CD4-positive, alpha-beta T cell (primary cell): ENCODE data around the gene KCNJ5. TPM values are rescaled to one million over a fixed set of nuclear protein-coding genes. Genes with fewer than 3 reads are reported as not detected.

Experiments used
- ATAC-seq: fragments of 200-7000 bp; cut with Tn5 transposase; one replicate; pipeline ENCODE4 v1.10.0; 2022; ENCODE audit warnings: mild to moderate bottlenecking; ENCODE audit not compliant: poor library complexity
- CTCF ChIA-PET: fragments of 350-600 bp; sonication (Branson Sonifier 250); formaldehyde crosslinking; loops from one replicate; lab custom pipeline; 2021; ENCODE audit warnings: antibody characterized with exemption, inconsistent platforms; lab: Charles Lee
- POLR2A ChIA-PET: fragments of 350-600 bp; sonication (Branson Sonifier 250); formaldehyde crosslinking; loops from one replicate; lab custom pipeline; 2021; ENCODE audit warnings: antibody characterized with exemption, inconsistent platforms; lab: Charles Lee
- DNase-seq, 14 experiments: peaks; one replicate each; pipeline ENCODE4 v3.0.0-alpha.2; 2013 to 2020; ENCODE audit warnings: mixed read lengths in 2 of 14
- H3K27ac ChIP-seq, 2 donors: one replicate each; pipeline versions ENCODE4 v1.5.1 to v1.7.0; 2013; ENCODE audit warnings: low read length in 2 of 2, low read depth in 1 of 2, mild to moderate bottlenecking in 1 of 2
- H3K27me3 ChIP-seq, 2 experiments: 1 replicate in 1 of 2; 2 replicates in 1 of 2; pipeline versions ENCODE4 v1.6.1 to v1.7.0; 2013; ENCODE audit warnings: low read length in 2 of 2, control low read depth in 1 of 2, mild to moderate bottlenecking in 1 of 2, moderate library complexity in 1 of 2; ENCODE audit not compliant: insufficient read depth in 2 of 2, control insufficient read depth in 1 of 2
- H3K36me3 ChIP-seq: one replicate; pipeline ENCODE4 v1.6.1; 2013; ENCODE audit warnings: low read length, control low read depth; ENCODE audit not compliant: insufficient read depth
- H3K4me1 ChIP-seq: one replicate; pipeline ENCODE4 v1.6.1; 2013; ENCODE audit warnings: low read length, control low read depth; ENCODE audit not compliant: insufficient read depth
- H3K4me3 ChIP-seq: one replicate; pipeline ENCODE4 v1.5.1; 2013; ENCODE audit warnings: mild to moderate bottlenecking, low read length, moderate library complexity
- H3K9me3 ChIP-seq, 2 experiments: 1 replicate in 1 of 2; 2 replicates in 1 of 2; pipeline versions ENCODE4 v1.6.1 to v1.7.0; 2013; ENCODE audit warnings: low read length in 2 of 2, mild to moderate bottlenecking in 2 of 2, control low read depth in 1 of 2, moderate library complexity in 1 of 2; ENCODE audit not compliant: control insufficient read depth in 1 of 2, insufficient read depth in 1 of 2
- H3K27ac Mint-ChIP-seq: one replicate; pipeline ENCODE4 v1.8.0; 2020; ENCODE audit warnings: mixed read lengths
- H3K27me3 Mint-ChIP-seq: one replicate; pipeline ENCODE4 v1.8.0; 2021; ENCODE audit warnings: mixed read lengths
- H3K36me3 Mint-ChIP-seq: one replicate; pipeline ENCODE4 v1.8.0; 2021; ENCODE audit warnings: low read depth, mixed read lengths
- H3K4me1 Mint-ChIP-seq: one replicate; pipeline ENCODE4 v1.8.0; 2021; ENCODE audit warnings: low read depth, mixed read lengths
- H3K4me3 Mint-ChIP-seq: one replicate; pipeline ENCODE4 v1.8.0; 2020; ENCODE audit warnings: mild to moderate bottlenecking, mixed read lengths
- H3K9me3 Mint-ChIP-seq: one replicate; pipeline ENCODE4 v1.8.0; 2020; ENCODE audit warnings: mixed read lengths
- CTCF ChIP-seq: fragments of 200-600 bp; IDR thresholded peaks from one replicate; pipeline ENCODE4 v1.8.0; 2022; ENCODE audit warnings: antibody characterized with exemption, mild to moderate bottlenecking
- intact Hi-C, 2 experiments: fragments of 100-400 bp; cut with DNase I in 1 of 2; cut with micrococcal nuclease in 1 of 2; formaldehyde crosslinking; loops; one replicate each; pipeline versions ENCODE4 v1.15.1 to v1.9.0; 2023 to 2025; cut with DNase I, micrococcal nuclease
- total RNA-seq, 174 experiments: library from RNA in 2 of 174; stranded (reverse) in 2 of 174; gene quantifications; one replicate each; pipeline ENCODE4 v1.2.3 and lab custom pipeline; 2021 to 2026

KCNJ5 gene
- total RNA-seq, 2 experiments from 2014 or later: 0.05 TPM; not detected in 1

DNA sequence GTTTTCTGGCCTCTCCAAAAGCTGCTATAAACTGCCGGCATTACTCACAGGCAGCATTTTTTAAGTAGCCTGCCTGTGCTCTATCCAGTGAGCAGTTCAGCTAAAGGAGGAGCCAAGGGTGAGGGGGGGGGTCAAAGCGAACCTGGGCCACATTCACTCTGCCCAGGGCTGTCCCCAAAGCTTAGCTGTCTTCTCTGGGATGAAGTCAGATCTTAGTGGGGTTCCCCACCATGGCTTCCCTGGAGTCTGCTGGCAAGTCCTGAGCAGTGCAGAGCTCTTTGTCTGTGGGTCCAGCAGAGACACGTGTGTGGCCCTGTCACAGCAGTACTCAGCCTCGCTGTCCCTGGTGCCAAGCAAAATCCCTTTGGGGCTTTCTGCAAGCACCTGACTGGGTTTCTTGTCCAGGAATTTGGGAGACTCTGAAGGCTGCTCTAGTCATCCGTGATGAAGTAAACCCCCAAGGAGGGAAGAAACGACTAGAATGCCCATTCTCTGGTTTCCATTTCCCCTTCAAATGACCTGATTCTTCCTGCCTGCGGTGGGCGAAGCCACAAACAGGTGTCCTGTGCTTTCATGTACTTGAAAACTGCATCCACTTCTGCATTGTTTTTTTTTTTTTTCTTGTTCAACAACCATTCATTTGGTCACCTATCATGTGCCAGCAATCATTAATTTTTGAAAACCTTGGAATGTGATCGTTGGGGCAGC lies 2.6 kb downstream of the KCNJ5 start:
- Mint-ChIP-seq H3K27ac (no peak overlapping the region), H3K4me1 (peaks cover 4% of the 10 kb centered on the region), H3K36me3 (no peaks in the 10 kb centered on the region), H3K9me3 (no peaks in the 10 kb centered on the region), H3K27me3 (peaks cover 48% of the 10 kb centered on the region), H3K4me3 (no peak overlapping the region)
- peaks cover 18% of the 10 kb centered on the region for H3K4me1 ChIP-seq
- CTCF ChIA-PET: no interaction called here
- DNase-seq: no peak
- no peak for TF ChIP-seq CTCF
- no peaks in the 10 kb centered on the region for H3K36me3 ChIP-seq
- intact Hi-C loops: no loop called here
- POLR2A ChIA-PET: no interaction called here
- no peak overlapping the region for H3K4me3 ChIP-seq
- no peak overlapping the region for H3K27ac ChIP-seq
- no peak for ATAC-seq
- H3K9me3 ChIP-seq: peaks cover 0 to 15% of the 10 kb centered on the region in 2 experiments
- H3K27me3 ChIP-seq: peaks cover 27 to 40% of the 10 kb centered on the region in 2 experiments

DNA sequence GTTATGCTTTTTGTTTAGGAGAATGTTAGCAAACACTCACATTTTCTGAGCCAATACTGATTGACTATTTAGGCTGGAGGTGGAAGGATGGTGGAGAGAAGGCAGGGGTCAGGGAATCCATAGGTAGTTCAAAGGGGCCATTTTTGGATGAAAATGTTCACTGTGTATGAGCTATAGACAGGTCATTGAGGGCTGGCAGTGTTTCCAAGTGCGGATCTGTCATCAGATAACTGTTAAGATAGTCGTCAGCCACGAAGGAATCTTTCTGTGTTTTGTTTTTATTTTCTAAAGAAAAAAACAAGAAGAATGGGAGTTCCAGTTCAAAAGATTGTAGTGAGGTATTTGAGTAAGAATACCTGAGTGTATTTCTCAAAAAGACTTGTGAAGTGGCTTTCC lies 3.1 kb downstream of the KCNJ5 start:
- Mint-ChIP-seq H3K27ac (no peak overlapping the region), H3K36me3 (no peaks in the 10 kb centered on the region), H3K9me3 (no peaks in the 10 kb centered on the region), H3K27me3 (peaks cover 44% of the 10 kb centered on the region), H3K4me1 (peaks cover 4% of the 10 kb centered on the region), H3K4me3 (no peak overlapping the region)
- H3K27me3 ChIP-seq: peaks cover 24 to 35% of the 10 kb centered on the region in 2 experiments
- CTCF ChIA-PET: no interaction called here
- ATAC-seq (no peak), DNase-seq (no peak)
- H3K36me3 ChIP-seq: no peaks in the 10 kb centered on the region
- no peak for TF ChIP-seq CTCF
- intact Hi-C loops: no loop called here
- H3K27ac ChIP-seq: no peak overlapping the region
- H3K4me3 ChIP-seq: no peak overlapping the region
- peaks cover 0 to 15% of the 10 kb centered on the region in 2 experiments for H3K9me3 ChIP-seq
- H3K4me1 ChIP-seq: peaks cover 18% of the 10 kb centered on the region
- POLR2A ChIA-PET: no interaction called here

DNA sequence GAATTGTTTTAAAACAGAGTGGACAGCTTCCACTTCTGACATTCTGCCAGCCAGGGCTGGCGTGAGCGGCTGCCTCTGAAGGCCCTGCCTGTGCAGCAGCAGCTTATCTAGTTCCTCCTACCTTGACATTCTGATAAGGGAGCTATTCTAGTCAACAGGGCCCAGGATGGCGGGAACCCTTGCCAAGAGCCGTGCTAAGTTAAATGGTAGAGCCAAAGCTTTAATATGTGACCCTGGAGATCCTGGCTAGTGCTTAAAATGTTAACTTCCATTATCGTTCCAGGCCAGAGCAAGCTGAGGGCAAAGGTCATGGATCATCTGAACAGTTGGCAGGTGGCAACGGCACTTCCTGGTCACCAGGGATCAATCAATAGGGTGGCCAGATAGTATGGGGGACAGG lies 3.5 kb downstream of the KCNJ5 start:
- ATAC-seq: no peak
- H3K27me3 Mint-ChIP-seq: peaks cover 40% of the 10 kb centered on the region
- CTCF ChIA-PET: interaction anchor here (1.3 kb wide), 1 partner anchor 12 kb away, joined by 3 read pairs; no protein-coding TSS in a partner anchor

More for the DNA sequence above, 3.5 kb downstream of the KCNJ5 start:
- no peaks in the 10 kb centered on the region for H3K36me3 ChIP-seq
- no peaks in the 10 kb centered on the region for H3K9me3 Mint-ChIP-seq
- H3K27ac ChIP-seq: no peak overlapping the region
- intact Hi-C loops: no loop called here
- H3K4me1 ChIP-seq: peaks cover 18% of the 10 kb centered on the region
- H3K4me1 Mint-ChIP-seq: peaks cover 4% of the 10 kb centered on the region
- H3K27me3 ChIP-seq: peaks cover 20 to 31% of the 10 kb centered on the region in 2 experiments
- H3K4me3 Mint-ChIP-seq: no peak overlapping the region
- no peak overlapping the region for H3K27ac Mint-ChIP-seq
- H3K36me3 Mint-ChIP-seq: no peaks in the 10 kb centered on the region
- no peak for TF ChIP-seq CTCF
- no peak for DNase-seq
- POLR2A ChIA-PET: no interaction called here
- no peak overlapping the region for H3K4me3 ChIP-seq
- peaks cover 0 to 15% of the 10 kb centered on the region in 2 experiments for H3K9me3 ChIP-seq
